Liver (tissue), 9 donors: Measurements from ENCODE around the gene RTL1. TPM values are rescaled to one million over a fixed set of nuclear protein-coding genes. Genes with fewer than 3 reads are reported as not detected.

Experiments used
- DNase-seq: peaks from one replicate; pipeline ENCODE4 v3.0.0-alpha.2; 2017; ENCODE audit warnings: low spot score
- H3K27ac ChIP-seq, 2 donors: one replicate each; pipeline ENCODE4 v1.7.0; 2013; ENCODE audit warnings: inconsistent platforms in 2 of 2, low read length in 2 of 2, control low read depth in 1 of 2, low read depth in 1 of 2, mild to moderate bottlenecking in 1 of 2
- H3K27me3 ChIP-seq, 4 donors: one replicate each; pipeline versions ENCODE4 v1.6.1 to v1.7.0; 2013; ENCODE audit warnings: low read length in 3 of 4, inconsistent platforms in 1 of 4, mild to moderate bottlenecking in 1 of 4, moderate library complexity in 1 of 4; ENCODE audit not compliant: control insufficient read depth in 4 of 4, insufficient read depth in 4 of 4
- H3K36me3 ChIP-seq, 4 donors: one replicate each; pipeline versions ENCODE4 v1.6.1 to v1.7.0; 2013; ENCODE audit warnings: low read length in 3 of 4, mild to moderate bottlenecking in 3 of 4, low read depth in 1 of 4, moderate library complexity in 1 of 4; ENCODE audit not compliant: control insufficient read depth in 4 of 4, insufficient read depth in 3 of 4
- H3K4me1 ChIP-seq, 4 donors: one replicate each; pipeline versions ENCODE4 v1.6.1 to v1.7.0; 2013; ENCODE audit warnings: low read length in 3 of 4, mild to moderate bottlenecking in 3 of 4, moderate library complexity in 1 of 4; ENCODE audit not compliant: control insufficient read depth in 4 of 4, insufficient read depth in 4 of 4
- H3K4me3 ChIP-seq, 3 donors: one replicate each; pipeline versions ENCODE4 v1.6.1 to v1.7.0; 2013; ENCODE audit warnings: low read length in 3 of 3, control low read depth in 1 of 3, low read depth in 1 of 3, mild to moderate bottlenecking in 1 of 3
- H3K9ac ChIP-seq, 2 donors: one replicate each; pipeline ENCODE4 v1.7.0; 2013; ENCODE audit warnings: low read length in 2 of 2, mild to moderate bottlenecking in 2 of 2, moderate library complexity in 2 of 2, control low read depth in 1 of 2, low read depth in 1 of 2
- H3K9me3 ChIP-seq, 4 donors: one replicate each; pipeline versions ENCODE4 v1.6.1 to v1.7.0; 2013; ENCODE audit warnings: low read length in 3 of 4; ENCODE audit not compliant: control insufficient read depth in 4 of 4
- ATF3 ChIP-seq: IDR thresholded peaks from 2 replicates; pipeline ENCODE4 v1.6.1; 2016; ENCODE audit warnings: antibody characterized with exemption
- CTCF ChIP-seq: fragments of 150-350 bp; IDR thresholded peaks from 2 replicates; pipeline ENCODE4 v1.5.1; 2017; ENCODE audit warnings: improper control_type of control experiment, low read depth, low read length; ENCODE audit not compliant: missing input control
- EGR1 ChIP-seq, 2 donors: IDR thresholded peaks; 2 replicates each; pipeline ENCODE4 v1.6.1; 2016 to 2018; ENCODE audit warnings: antibody characterized with exemption in 2 of 2, low read depth in 2 of 2
- FOXA1 ChIP-seq: IDR thresholded peaks from 2 replicates; pipeline ENCODE4 v1.6.1; 2016; ENCODE audit warnings: antibody characterized with exemption
- FOXA2 ChIP-seq: IDR thresholded peaks from 2 replicates; pipeline ENCODE4 v1.6.1; 2016; ENCODE audit warnings: antibody characterized with exemption
- HNF4A ChIP-seq, 2 donors: conservative IDR thresholded peaks; 2 replicates each; pipeline ENCODE4 v1.6.1; 2016; ENCODE audit warnings: antibody characterized with exemption in 2 of 2, mild to moderate bottlenecking in 2 of 2
- HNF4G ChIP-seq: IDR thresholded peaks from 2 replicates; pipeline ENCODE4 v1.6.1; 2016; ENCODE audit warnings: antibody characterized with exemption
- JUND ChIP-seq, 2 donors: IDR thresholded peaks; 2 replicates each; pipeline ENCODE4 v1.6.1; 2016; ENCODE audit warnings: antibody characterized with exemption in 2 of 2
- RAD21 ChIP-seq, 2 donors: IDR thresholded peaks; 2 replicates each; pipeline ENCODE4 v1.6.1; 2016; ENCODE audit warnings: antibody characterized with exemption in 2 of 2, mild to moderate bottlenecking in 2 of 2
- RXRA ChIP-seq, 2 donors: IDR thresholded peaks; 2 replicates each; pipeline ENCODE4 v1.6.1; 2017 to 2018; ENCODE audit warnings: antibody characterized with exemption in 2 of 2, mild to moderate bottlenecking in 1 of 2
- SP1 ChIP-seq: IDR thresholded peaks from 2 replicates; pipeline ENCODE4 v1.6.1; 2018; ENCODE audit warnings: antibody characterized with exemption, mild to moderate bottlenecking
- TAF1 ChIP-seq: conservative IDR thresholded peaks from 2 replicates; pipeline ENCODE4 v1.6.1; 2016; ENCODE audit warnings: antibody characterized with exemption, mild to moderate bottlenecking
- YY1 ChIP-seq: IDR thresholded peaks from 2 replicates; pipeline ENCODE4 v1.6.1; 2016; ENCODE audit warnings: antibody characterized with exemption, mild to moderate bottlenecking
- ZBTB33 ChIP-seq: IDR thresholded peaks from 2 replicates; pipeline ENCODE4 v1.6.1; 2016; ENCODE audit warnings: antibody characterized with exemption
- WGBS: extraction: QIAGEN DNeasy Blood & Tissue Kit; methylation state at CpG from one replicate; pipeline ENCODE4 v1.1.7; 2013; 5-methylcytosine and 5-hydroxymethylcytosine counted together
- polyA plus RNA-seq, 2 donors: library from polyadenylated mRNA; stranded (reverse) in 1 of 2; unstranded in 1 of 2; fragments of 200-250 nt in 1 of 2; fragments of >200 nt in 1 of 2; fragmentation: Nextera tagmentation in 1 of 2; extraction: Ambion mirVana in 1 of 2; gene quantifications; one replicate each; pipeline versions ENCODE4 v1.2.1 to v1.2.3, GENCODE V29; 2013 to 2015
- total RNA-seq, 2 donors: library from RNA; depleted of rRNA; stranded (reverse); fragments of >200 nt; gene quantifications; one replicate each; pipeline ENCODE4 v1.2.3, GENCODE V29; 2014
- donor health status: healthy.
- donor health status: healthy.
- donor health status: healthy.
- donor health status: healthy.
- donor health status: healthy.

RTL1 gene
- total and polyA plus RNA-seq, 4 donors: 0.04 to 0.05 TPM; not detected in 2

GRCh38 chr14:100861937-100862247 lies 41.6 kb downstream of the RTL1 start:
- Histone ChIP-seq H3K27me3 (no peaks in the 10 kb centered on the region), H3K27ac (no peak overlapping the region), H3K36me3 (no peaks in the 10 kb centered on the region), H3K9ac (no peak overlapping the region), H3K9me3 (no peaks in the 10 kb centered on the region), H3K4me3 (no peak overlapping the region), H3K4me1 (no peaks in the 10 kb centered on the region)
- 84% methylated on average over 2 of the region's 2 CpGs for WGBS
- no peak for DNase-seq
- TF ChIP-seq EGR1 (IDR thresholded peaks at IDR 0.05; ENCODE audit: low read depth in 2 of 2): no peak
- TF ChIP-seq SP1: no peak
- no peak for TF ChIP-seq HNF4G
- TF ChIP-seq ATF3: no peak
- no peak for TF ChIP-seq JUND (IDR thresholded peaks at IDR 0.05)
- TF ChIP-seq FOXA2: no peak
- TF ChIP-seq FOXA1: no peak
- no peak for TF ChIP-seq YY1
- TF ChIP-seq ZBTB33: no peak
- no peak for TF ChIP-seq RAD21 (IDR thresholded peaks at IDR 0.05)
- no peak for TF ChIP-seq CTCF
- TF ChIP-seq TAF1: no peak
- no peak for TF ChIP-seq HNF4A (conservative IDR thresholded peaks at IDR 0.05)
- TF ChIP-seq RXRA (IDR thresholded peaks at IDR 0.05): no peak

- Histone ChIP-seq H3K36me3 (no peaks in the 10 kb centered on the region), H3K4me1 (no peaks in the 10 kb centered on the region), H3K4me3 (no peak overlapping the region), H3K27ac (no peak overlapping the region), H3K9ac (no peak overlapping the region), H3K9me3 (no peaks in the 10 kb centered on the region), H3K27me3 (no peaks in the 10 kb centered on the region)
- 94% methylated on average over 16 of the region's 16 CpGs for WGBS
- no peak for TF ChIP-seq CTCF
- no peak for DNase-seq
These were observed 42.2 kb downstream of the RTL1 start for GRCh38 chr14:100861188-100861936.
